Upper lobe of left lung (tissue), 6 donors: ENCODE measurements around the gene PEBP1. TPM values are rescaled to one million over a fixed set of nuclear protein-coding genes. Genes with fewer than 3 reads are reported as not detected.
A peak's percentile ranks its signal among the peaks of the same experiment; 100 is the strongest.
"Not testable (repeated sequence)": the region's sequence is repeated elsewhere in the genome, so short reads cannot be mapped to it uniquely, and the experiment has no call there.

Experiments
- ATAC-seq, 2 donors: fragments of 200-7000 bp; cut with Tn5 transposase; one replicate each; pipeline ENCODE4 v1.9.1; 2022; ENCODE audit warnings: mild to moderate bottlenecking in 2 of 2, moderate library complexity in 2 of 2; ENCODE audit not compliant: low FRiP score in 2 of 2
- DNase-seq, 2 donors: peaks; one replicate each; pipeline ENCODE4 v3.0.0-alpha.2; 2019 to 2020
- H3K27ac ChIP-seq, 4 donors: fragments of 200-600 bp; sonication (generic); one replicate each; pipeline ENCODE4 v1.5.1; 2016 to 2019
- H3K27me3 ChIP-seq, 4 donors: fragments of 200-600 bp; sonication (generic); one replicate each; pipeline ENCODE4 v1.5.1; 2017 to 2019
- H3K36me3 ChIP-seq, 4 donors: fragments of 200-600 bp; sonication (generic); one replicate each; pipeline ENCODE4 v1.5.1; 2016 to 2019
- H3K4me1 ChIP-seq, 4 donors: fragments of 200-600 bp; sonication (generic); one replicate each; pipeline ENCODE4 v1.5.1; 2018 to 2019
- H3K4me3 ChIP-seq, 4 donors: fragments of 200-600 bp; sonication (generic); one replicate each; pipeline ENCODE4 v1.5.1; 2017 to 2019; ENCODE audit warnings: mild to moderate bottlenecking in 2 of 4, moderate library complexity in 1 of 4
- H3K9me3 ChIP-seq, 4 donors: fragments of 200-600 bp; sonication (generic); one replicate each; pipeline ENCODE4 v1.5.1; 2018 to 2019
- CTCF ChIP-seq, 6 experiments: fragments of 450-650 bp in 4 of 6; fragments of 200-600 bp in 2 of 6; sonication (generic) in 2 of 6; IDR thresholded peaks; one replicate each; pipeline ENCODE4 v1.5.1; 2016 to 2019; ENCODE audit warnings: antibody characterized with exemption in 6 of 6
- EP300 ChIP-seq, 4 donors: sonication (generic); formaldehyde crosslinking; IDR thresholded peaks; one replicate each; pipeline ENCODE4 v1.5.1; 2017; ENCODE audit warnings: antibody characterized with exemption in 4 of 4, control low read depth in 2 of 4
- POLR2A ChIP-seq, 4 donors: fragments of 450-650 bp; IDR thresholded peaks; one replicate each; pipeline ENCODE4 v1.5.1; 2016 to 2017; ENCODE audit warnings: antibody characterized with exemption in 4 of 4, mild to moderate bottlenecking in 2 of 4
- POLR2AphosphoS5 ChIP-seq, 2 donors: sonication (generic); formaldehyde crosslinking; IDR thresholded peaks; one replicate each; pipeline ENCODE4 v1.5.1; 2017; ENCODE audit warnings: antibody characterized with exemption in 2 of 2
- WGBS, 2 donors: methylation state at CpG; one replicate each; pipeline ENCODE4 v1.1.5; 2017 to 2018; 5-methylcytosine and 5-hydroxymethylcytosine counted together
- total RNA-seq, 6 donors: library from RNA; depleted of rRNA in 4 of 6; stranded (reverse); fragments of >200 nt in 4 of 6; gene quantifications; one replicate each; pipeline versions ENCODE4 v1.1.0 to v1.2.1, GENCODE V29; 2016 to 2021
- donor health status: DM: no; HTN: no; CAD: no; lungs with moderate emphysema.
- donor health status: DM: no; HTN: yes; CAD: no; lungs with severe emphysema.

The PEBP1 gene
- total RNA-seq, 6 donors from 2014 or later: 92.2 to 432 (median 214) TPM

DNA sequence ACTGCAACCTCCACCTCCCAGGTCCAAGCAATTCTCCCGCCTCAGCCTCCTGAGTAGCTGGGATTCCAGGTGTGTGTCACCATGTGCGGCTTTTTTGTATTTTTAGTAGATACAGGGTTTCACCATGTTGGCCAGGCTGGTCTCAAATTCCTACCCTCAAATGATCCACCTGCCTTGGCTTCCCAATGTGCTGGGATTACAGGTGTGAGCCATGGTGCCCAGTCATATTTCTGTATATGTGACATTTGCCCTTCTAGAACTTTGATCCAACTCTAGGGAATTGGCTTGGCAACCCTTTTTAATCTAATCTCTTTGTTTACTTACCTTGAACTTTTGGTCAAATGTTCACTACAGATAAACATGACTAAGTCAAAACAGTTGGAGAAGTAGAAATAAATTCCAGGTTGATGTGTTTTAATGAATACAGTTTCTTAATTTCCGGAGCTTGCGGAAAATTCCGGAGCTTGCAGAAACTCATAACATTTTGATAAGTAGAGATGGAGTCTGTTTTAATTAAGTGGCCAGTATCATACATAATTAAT lies 11.5 kb upstream of the PEBP1 start:
- Histone ChIP-seq H3K4me3 (no peak overlapping the region), H3K27me3 (no peaks in the 10 kb centered on the region), H3K9me3 (no peaks in the 10 kb centered on the region), H3K36me3 (no peaks in the 10 kb centered on the region), H3K4me1 (peaks cover 7 to 18% (median 13%) of the 10 kb centered on the region in 4 donors), H3K27ac (no peak overlapping the region)
- DNase-seq (no peak), ATAC-seq (no peak)
- TF ChIP-seq POLR2A (IDR thresholded peaks at IDR 0.05) (no peak), CTCF (IDR thresholded peaks at IDR 0.05) (no peak), EP300 (IDR thresholded peaks at IDR 0.05) (no peak), POLR2AphosphoS5 (IDR thresholded peaks at IDR 0.05) (no peak)
- WGBS, 2 donors: 96% methylated on average over 5 of the region's 5 CpGs

GRCh38 chr12:118125743-118126118 lies 10.2 kb upstream of the PEBP1 start:
- Histone ChIP-seq H3K9me3 (no peaks in the 10 kb centered on the region), H3K27me3 (no peaks in the 10 kb centered on the region), H3K4me3 (no peak overlapping the region), H3K4me1 (peaks cover 5 to 15% (median 8%) of the 10 kb centered on the region in 4 donors), H3K27ac (peak overlapping the region in 1 of 4 donors; percentile 61), H3K36me3 (no peaks in the 10 kb centered on the region)
- no peak for TF ChIP-seq CTCF (IDR thresholded peaks at IDR 0.05)
- no peak for TF ChIP-seq POLR2AphosphoS5 (IDR thresholded peaks at IDR 0.05)
- TF ChIP-seq POLR2A (IDR thresholded peaks at IDR 0.05): no peak
- no peak for TF ChIP-seq EP300 (IDR thresholded peaks at IDR 0.05)
- ATAC-seq: no peak
- 94 to 96% methylated on average over 4 of the region's 4 CpGs for WGBS, 2 donors
- no peak for DNase-seq

- Histone ChIP-seq H3K9me3 (no peaks in the 10 kb centered on the region), H3K36me3 (no peaks in the 10 kb centered on the region), H3K27ac (peak overlapping the region in 1 of 4 donors; percentile 61), H3K4me1 (peaks cover 0 to 10% (median 3%) of the 10 kb centered on the region in 4 donors), H3K4me3 (no peak overlapping the region), H3K27me3 (no peaks in the 10 kb centered on the region)
- DNase-seq (peak; percentile 72 to 91), ATAC-seq (peak in 1 of 2 donors; percentile 67)
- TF ChIP-seq EP300 (IDR thresholded peaks at IDR 0.05) (no peak), POLR2A (IDR thresholded peaks at IDR 0.05) (no peak), CTCF (IDR thresholded peaks at IDR 0.05) (no peak), POLR2AphosphoS5 (IDR thresholded peaks at IDR 0.05) (no peak)
- WGBS, 2 donors: 71 to 76% methylated on average over 8 to 13 of the region's 13 CpGs
Observed at GRCh38 chr12:118126119-118126757, 9.7 kb upstream of the PEBP1 start.

DNA sequence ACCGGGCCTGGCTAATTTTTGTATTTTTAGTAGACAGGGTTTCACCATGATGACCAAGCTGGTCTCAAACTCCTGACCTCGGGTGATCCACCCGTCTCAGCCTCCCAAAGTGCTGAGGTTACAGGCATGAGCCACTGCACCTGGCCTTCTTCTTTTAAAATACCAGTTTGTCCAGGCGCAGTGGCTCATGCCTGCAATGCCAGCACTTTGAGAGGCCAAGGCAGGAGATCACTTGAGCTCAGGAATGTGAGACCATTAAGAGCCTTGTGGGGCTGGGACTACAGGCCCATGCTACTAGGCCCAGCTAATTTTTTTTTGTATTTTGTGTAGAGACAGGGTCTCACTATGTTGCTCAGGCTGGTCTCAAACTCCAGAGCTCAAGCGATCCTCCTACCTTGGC lies 8.1 kb upstream of the PEBP1 start:
- H3K9me3 ChIP-seq: no peaks in the 10 kb centered on the region
- no peaks in the 10 kb centered on the region for H3K36me3 ChIP-seq
- no peak for ATAC-seq
- DNase-seq: no peak
- H3K4me3 ChIP-seq: no peak overlapping the region
- no peak for TF ChIP-seq CTCF (IDR thresholded peaks at IDR 0.05)
- H3K4me1 ChIP-seq: peaks cover 0 to 8% (median 3%) of the 10 kb centered on the region in 4 donors
- 85% methylated on average over 5 of the region's 5 CpGs for WGBS, 2 donors
- H3K27me3 ChIP-seq: no peaks in the 10 kb centered on the region
- no peak overlapping the region for H3K27ac ChIP-seq

DNA sequence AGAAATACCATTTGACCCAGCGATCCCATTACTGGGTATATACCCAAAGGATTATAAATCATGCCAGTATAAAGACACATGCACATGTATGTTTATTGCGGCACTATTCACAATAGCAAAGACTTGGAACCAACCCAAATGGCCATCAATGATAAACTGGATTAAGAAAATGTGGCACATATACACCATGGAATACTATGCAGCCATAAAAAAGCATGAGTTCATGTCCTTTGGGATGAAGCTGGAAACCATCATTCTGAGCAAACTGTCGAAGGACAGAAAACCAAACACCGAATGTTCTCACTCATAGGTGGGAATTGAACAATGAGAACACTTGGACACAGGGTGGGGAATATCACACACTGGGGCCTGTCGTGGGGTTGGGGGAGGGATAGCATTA lies 6.5 kb upstream of the PEBP1 start:
- H3K27ac ChIP-seq, H3K4me3 ChIP-seq, H3K27me3 ChIP-seq, DNase-seq, H3K4me1 ChIP-seq, H3K36me3 ChIP-seq, H3K9me3 ChIP-seq, ATAC-seq: not testable (repeated sequence)
- WGBS, 2 donors: 97% methylated on average over 5 of the region's 5 CpGs
